DMS79 treated with DMSO at 0.1 percent for 48 hours (cell line): ENCODE data around the gene SLC38A10.

Experiments
- DNase-seq: peaks from one replicate; lab custom pipeline; 2025; lab: John Stamatoyannopoulos, UW

SLC38A10 gene

GRCh38 chr17:81277946-81278693 lies 17.0 kb downstream of the SLC38A10 start:
- no peak for DNase-seq

- peak; percentile 56 for DNase-seq
These were observed 17.7 kb downstream of the SLC38A10 start for GRCh38 chr17:81277421-81277820.

DNA sequence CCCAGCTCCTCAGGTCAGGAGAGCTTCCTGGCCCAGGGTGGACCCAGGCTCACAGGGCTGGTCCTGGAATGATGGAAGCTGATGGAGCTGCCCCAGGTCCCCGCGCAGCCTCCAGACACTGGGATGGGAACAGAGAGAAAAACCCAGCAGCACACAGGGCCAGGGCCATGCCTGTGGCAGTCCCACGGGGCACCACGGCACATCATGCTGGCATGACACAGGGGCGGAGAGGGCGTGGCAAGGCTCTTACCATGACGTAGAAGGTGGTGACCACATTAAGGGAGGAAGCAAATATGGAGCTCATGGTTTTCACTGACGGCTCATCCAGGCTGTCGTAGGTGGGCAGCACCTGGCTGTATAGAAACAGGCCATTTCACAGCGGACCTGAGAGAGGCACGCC lies 18.3 kb downstream of the SLC38A10 start:
- peak; percentile 8 for DNase-seq

DNA sequence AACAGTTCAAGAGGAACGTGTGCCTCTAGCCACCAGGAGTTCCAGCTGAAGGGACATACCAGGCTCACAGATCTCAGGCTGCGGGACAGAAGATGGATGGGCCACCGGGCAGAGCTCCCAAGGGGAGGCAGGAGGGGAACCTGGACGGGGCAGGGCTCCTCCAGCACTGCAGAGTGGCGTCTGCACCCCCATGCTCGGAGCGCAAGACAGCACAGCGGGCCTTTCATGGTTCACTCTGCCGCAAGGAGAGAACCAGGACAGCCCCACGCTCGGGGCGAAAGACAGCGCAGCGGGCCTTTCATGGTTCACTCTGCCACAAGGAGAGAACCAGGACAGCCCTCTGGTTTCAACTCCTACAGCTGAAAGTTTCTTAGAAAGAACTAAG lies 20.6 kb downstream of the SLC38A10 start:
- no peak for DNase-seq

GRCh38 chr17:81273698-81274470 lies 21.2 kb downstream of the SLC38A10 start:
- no peak for DNase-seq

- DNase-seq = no peak
These were observed 22.5 kb downstream of the SLC38A10 start for GRCh38 chr17:81272616-81273015.

GRCh38 chr17:81271226-81271625 lies 23.9 kb downstream of the SLC38A10 start:
- DNase-seq = no peak

DNA sequence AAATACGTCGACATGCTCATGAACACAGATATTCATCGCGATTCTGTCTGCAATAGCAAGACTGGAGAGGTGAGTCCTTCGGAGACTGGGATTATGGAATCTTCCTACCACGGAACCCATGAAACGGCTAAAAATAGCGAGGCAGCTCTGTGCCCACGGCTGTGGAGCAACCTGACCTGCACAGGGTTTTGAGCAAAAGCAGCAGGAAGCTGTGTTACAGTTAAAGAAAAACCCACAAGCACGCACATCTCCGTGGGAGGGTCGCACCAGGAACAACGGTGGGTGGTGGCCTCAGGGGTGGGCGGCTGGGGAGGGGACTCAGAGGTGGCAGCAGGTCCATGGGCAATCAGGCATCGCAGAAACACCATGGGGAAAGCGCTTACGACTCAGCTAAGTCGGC lies 24.8 kb downstream of the SLC38A10 start:
- DNase-seq = no peak

DNA sequence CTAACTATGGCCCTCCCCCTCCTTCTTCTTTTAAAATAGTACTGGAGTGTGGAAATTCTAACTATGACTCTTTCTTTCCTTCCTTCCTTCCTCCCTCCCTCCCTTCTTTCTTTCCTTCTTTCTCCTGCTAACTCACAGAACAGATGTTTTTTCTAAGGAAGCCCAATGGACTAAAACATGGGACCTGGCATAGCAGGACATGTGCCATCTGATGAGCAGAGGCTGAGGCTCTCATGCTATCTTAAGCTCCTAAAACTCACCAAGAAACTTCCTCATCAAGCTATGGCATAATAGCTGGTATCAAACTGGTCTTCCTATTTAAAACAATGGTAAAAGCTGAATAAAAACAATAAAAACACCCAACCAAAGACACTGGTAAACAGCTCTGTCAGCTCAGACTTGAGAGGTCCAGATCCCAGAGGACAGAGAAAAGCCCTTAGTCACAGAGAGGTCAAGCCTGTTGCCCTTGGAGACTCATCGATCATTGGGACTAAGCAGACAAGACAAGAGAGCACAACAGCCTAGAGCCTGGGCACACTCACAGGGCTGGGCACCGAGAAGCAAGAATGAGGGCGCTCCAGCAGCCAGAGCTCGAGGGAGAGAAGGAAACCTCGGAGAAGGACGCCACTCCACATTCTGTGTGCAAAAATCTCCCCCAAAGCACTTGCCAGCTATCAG lies 27.6 kb downstream of the SLC38A10 start:
- DNase-seq = no peak

DNA sequence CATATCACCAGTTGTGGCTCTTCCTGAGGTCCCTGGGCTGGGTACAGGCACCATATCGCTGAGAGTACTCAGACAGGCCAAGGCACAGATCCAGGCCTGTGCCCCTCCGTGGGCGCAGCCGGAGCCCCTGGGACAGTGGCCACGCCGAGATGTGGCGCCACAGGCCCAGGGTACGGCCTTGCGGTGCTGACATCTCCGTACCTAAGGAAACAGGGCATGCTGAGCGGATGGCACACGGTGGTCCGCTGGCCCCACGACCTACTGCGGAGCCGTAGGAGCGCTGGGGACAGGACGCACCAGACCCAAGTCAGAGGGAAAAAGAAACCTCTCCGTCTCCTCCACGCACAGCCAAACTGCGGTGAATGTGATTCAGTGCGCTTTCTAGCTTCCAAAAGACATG lies 29.5 kb downstream of the SLC38A10 start:
- no peak for DNase-seq

GRCh38 chr17:81264640-81265039 lies 30.5 kb downstream of the SLC38A10 start:
- no peak for DNase-seq

DNA sequence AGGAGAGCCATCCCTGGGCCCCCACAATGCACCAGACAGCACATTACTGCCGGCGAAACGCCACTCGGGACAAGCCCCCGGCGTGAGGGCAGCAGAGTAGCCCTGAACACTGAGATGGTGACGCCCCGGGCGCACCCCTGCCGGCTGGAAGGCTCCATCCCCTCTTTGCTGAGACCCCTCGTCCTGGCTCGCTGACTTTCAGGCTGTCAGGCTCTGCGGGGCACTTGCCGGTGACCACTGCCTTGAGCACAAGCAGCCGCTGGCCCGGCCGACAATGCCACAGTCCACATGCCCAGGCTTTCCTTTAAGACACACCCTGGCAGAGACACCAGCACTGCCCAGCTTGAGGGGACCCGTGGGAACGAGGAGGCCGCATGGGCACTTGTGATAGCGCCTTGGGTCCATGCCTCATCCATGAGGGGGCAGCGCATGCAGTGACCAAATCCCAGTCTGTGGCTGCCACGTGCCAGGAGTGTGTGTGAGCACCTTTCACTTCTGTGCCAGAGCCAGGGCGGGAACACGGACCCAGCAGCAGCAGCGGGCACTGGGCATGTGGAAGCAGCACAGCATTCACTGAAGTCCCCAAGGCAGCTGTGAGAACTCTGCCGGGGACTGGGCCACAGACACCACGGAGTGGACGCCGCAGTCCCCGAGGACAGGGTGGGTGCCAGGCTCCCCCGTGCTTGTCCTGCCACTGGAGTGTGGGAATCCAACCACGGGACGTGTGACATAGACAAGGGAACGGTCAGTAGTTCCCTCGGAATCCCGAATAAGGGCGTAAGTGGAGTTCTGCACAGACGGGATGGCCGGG lies 31.5 kb downstream of the SLC38A10 start:
- DNase-seq = no peak

DNA sequence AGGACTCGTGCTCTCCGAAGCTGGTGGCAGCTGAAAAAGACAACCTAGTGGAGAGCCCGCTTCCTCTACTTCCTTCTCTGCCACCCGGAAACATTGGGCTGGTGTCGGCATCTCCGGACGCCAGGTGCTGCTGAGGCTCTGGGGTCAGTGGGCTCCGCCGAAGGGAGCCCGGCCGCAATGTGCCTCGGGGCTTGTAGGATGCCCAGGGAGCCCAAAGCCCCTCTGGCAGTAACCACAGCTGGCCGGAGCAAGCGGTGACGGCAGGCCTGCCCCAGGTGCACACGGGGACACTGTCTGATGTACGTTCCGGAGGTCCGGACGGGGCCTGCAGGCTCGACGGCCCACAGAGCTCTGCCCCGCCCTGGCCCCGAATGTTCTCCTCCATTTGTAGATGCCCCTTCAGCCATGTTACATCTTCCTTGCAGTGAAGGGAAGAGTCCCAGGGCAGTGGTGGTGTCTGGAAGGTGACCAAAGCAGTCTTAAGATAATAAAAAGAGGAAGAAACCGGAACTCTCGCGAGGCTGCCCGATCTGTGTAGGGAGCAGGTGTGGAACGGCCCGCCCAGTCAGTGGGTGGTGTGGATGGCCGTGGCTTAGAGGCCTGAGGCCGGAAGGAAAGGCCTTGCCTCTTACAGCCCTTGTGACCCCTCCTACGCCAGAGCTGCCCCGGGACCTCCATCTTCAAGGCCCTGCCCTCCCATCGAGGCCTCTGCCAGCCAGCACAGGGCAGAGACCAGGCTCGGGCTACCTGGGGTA lies 33.3 kb downstream of the SLC38A10 start:
- no peak for DNase-seq

GRCh38 chr17:81261096-81261495 lies 34.0 kb downstream of the SLC38A10 start:
- DNase-seq = no peak

GRCh38 chr17:81260641-81261040 lies 34.5 kb downstream of the SLC38A10 start:
- no peak for DNase-seq

- DNase-seq = no peak
These were observed 34.9 kb downstream of the SLC38A10 start for GRCh38 chr17:81260171-81260570.

GRCh38 chr17:81259058-81259605 lies 36.0 kb downstream of the SLC38A10 start:
- no peak for DNase-seq

GRCh38 chr17:81258292-81258691 lies 36.8 kb downstream of the SLC38A10 start:
- DNase-seq = no peak

- no peak for DNase-seq
These were observed 37.6 kb downstream of the SLC38A10 start for GRCh38 chr17:81257533-81257932.

GRCh38 chr17:81256616-81257015 lies 38.5 kb downstream of the SLC38A10 start:
- DNase-seq = no peak
